H1 (cell line): ENCODE data around the gene ADCY9.

Experiments
- CBX8 ChIP-seq: fragments of 300-800, 300-1000 bp; sonication (generic); IDR thresholded peaks from 2 replicates; pipeline ENCODE4 v1.7.1; 2016; ENCODE audit warnings: low read depth, low read length, borderline replicate concordance
- EZH2 ChIP-seq: fragments of 200-600 bp; sonication (generic); IDR thresholded peaks from 2 replicates; pipeline ENCODE4 v1.7.1; 2012; ENCODE audit warnings: low read depth, mild to moderate bottlenecking, moderate library complexity, low read length, inconsistent platforms; ENCODE audit not compliant: severe bottlenecking
- POLR2A ChIP-seq, 2 experiments: IDR thresholded peaks; 1 replicate in 1 of 2; 2 replicates in 1 of 2; pipeline ENCODE4 v1.6.1; 2011; ENCODE audit warnings: low read depth in 2 of 2, low read length in 2 of 2, mild to moderate bottlenecking in 2 of 2; ENCODE audit errors: control extremely low read depth in 1 of 2
- RAD21 ChIP-seq, 2 experiments: IDR thresholded peaks in 1 of 2; conservative IDR thresholded peaks in 1 of 2; 2 replicates each; pipeline ENCODE4 v1.6.1; 2011; ENCODE audit warnings: low read depth in 2 of 2, low read length in 2 of 2, improper control_type of control experiment in 1 of 2, inconsistent platforms in 1 of 2, mild to moderate bottlenecking in 1 of 2, moderate library complexity in 1 of 2
- SIRT6 ChIP-seq: IDR thresholded peaks from one replicate; pipeline ENCODE4 v1.7.1; 2012; ENCODE audit warnings: low read length, inconsistent platforms
- TF ChIP-seq, protein P1 (sequence below), 3 experiments: IDR thresholded peaks; 1 replicate in 2 of 3; 2 replicates in 1 of 3; pipeline versions ENCODE4 v1.5.1 to v1.6.1; 2011; ENCODE audit warnings: low read length in 3 of 3, mild to moderate bottlenecking in 3 of 3, inconsistent platforms in 2 of 3, low read depth in 1 of 3, moderate library complexity in 1 of 3; ENCODE audit not compliant: insufficient read depth in 1 of 3; ENCODE audit errors: control extremely low read depth in 1 of 3

DNA sequence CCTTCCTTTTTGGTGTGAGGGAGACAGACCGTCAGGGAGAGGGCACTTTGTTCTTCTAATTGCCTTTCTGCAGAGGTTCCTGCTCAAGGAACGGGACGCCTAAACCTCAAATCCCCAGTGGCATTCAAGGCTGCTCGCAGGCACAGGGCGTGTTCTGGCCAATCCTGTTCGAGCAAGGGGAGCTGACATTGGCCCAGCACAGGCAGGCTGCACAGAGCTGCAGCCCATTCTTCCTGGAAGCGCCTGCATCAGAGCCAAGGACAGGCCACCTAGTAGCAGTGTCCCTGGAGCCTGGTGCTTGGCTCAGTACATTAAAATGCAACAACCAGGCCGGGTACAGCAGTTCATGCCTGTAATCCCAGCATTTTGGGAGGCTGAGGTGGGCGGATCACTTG, 163.5 kb downstream of the ADCY9 start:
- TF ChIP-seq POLR2A (IDR thresholded peaks at IDR 0.05; ENCODE audit: control extremely low read depth in 1 of 2, low read depth in 2 of 2, low read length in 2 of 2): no peak
- TF ChIP-seq, protein P1, sequence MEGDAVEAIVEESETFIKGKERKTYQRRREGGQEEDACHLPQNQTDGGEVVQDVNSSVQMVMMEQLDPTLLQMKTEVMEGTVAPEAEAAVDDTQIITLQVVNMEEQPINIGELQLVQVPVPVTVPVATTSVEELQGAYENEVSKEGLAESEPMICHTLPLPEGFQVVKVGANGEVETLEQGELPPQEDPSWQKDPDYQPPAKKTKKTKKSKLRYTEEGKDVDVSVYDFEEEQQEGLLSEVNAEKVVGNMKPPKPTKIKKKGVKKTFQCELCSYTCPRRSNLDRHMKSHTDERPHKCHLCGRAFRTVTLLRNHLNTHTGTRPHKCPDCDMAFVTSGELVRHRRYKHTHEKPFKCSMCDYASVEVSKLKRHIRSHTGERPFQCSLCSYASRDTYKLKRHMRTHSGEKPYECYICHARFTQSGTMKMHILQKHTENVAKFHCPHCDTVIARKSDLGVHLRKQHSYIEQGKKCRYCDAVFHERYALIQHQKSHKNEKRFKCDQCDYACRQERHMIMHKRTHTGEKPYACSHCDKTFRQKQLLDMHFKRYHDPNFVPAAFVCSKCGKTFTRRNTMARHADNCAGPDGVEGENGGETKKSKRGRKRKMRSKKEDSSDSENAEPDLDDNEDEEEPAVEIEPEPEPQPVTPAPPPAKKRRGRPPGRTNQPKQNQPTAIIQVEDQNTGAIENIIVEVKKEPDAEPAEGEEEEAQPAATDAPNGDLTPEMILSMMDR (IDR thresholded peaks at IDR 0.05; ENCODE audit: control extremely low read depth in 1 of 3, insufficient read depth in 1 of 3, low read depth in 1 of 3, low read length in 3 of 3): no peak
- no peak for TF ChIP-seq EZH2
- TF ChIP-seq RAD21 (IDR thresholded peaks at IDR 0.05 in 1 of 2, conservative IDR thresholded peaks at IDR 0.05 in 1 of 2; ENCODE audit: low read depth in 2 of 2, low read length in 2 of 2): no peak
- TF ChIP-seq CBX8: no peak
- TF ChIP-seq SIRT6: no peak
